A673 (cell line): ENCODE data around the gene UTP25. TPM values are rescaled to one million over a fixed set of nuclear protein-coding genes. Genes with fewer than 3 reads are reported as not detected.

Source experiments
- BruUV-seq: library from RNA; stranded (reverse); fragments of 400-500 nt; replicated peaks from 2 replicates; lab custom pipeline; 2021; lab: Mats Ljungman, UMichigan
- CTCF ChIA-PET: fragments of 300-600 bp; sonication (Branson Sonifier 250); formaldehyde crosslinking; loops from one replicate; lab custom pipeline; 2022; ENCODE audit warnings: antibody characterized with exemption; lab: Charles Lee
- POLR2A ChIA-PET: fragments of 300-600 bp; sonication (Branson Sonifier 250); formaldehyde crosslinking; loops from one replicate; lab custom pipeline; 2022; ENCODE audit warnings: antibody characterized with exemption; ENCODE audit not compliant: low non-redundant PET; lab: Charles Lee
- DNase-seq: peaks from one replicate; pipeline ENCODE4 v3.0.0-alpha.2; 2015; ENCODE audit warnings: low spot score
- H3K27ac ChIP-seq: fragments of 200-600 bp; sonication (generic); 2 replicates; pipeline ENCODE4 v1.5.1; 2016; ENCODE audit warnings: mixed run types, low read depth, mild to moderate bottlenecking, mixed read lengths, antibody characterized with exemption, low read length; ENCODE audit not compliant: poor library complexity, severe bottlenecking
- H3K27me3 ChIP-seq: fragments of 200-600 bp; sonication (generic); replicated peaks from 2 replicates; pipeline ENCODE4 v1.6.1; 2017; ENCODE audit warnings: mixed run types, low read depth, mild to moderate bottlenecking, mixed read lengths, antibody characterized with exemption, low read length; ENCODE audit not compliant: insufficient read depth, poor library complexity
- H3K36me3 ChIP-seq: fragments of 200-600 bp; sonication (generic); 2 replicates; pipeline ENCODE4 v1.6.1; 2016; ENCODE audit warnings: mixed run types, mild to moderate bottlenecking, mixed read lengths, antibody characterized with exemption, low read length; ENCODE audit not compliant: insufficient read depth, poor library complexity, severe bottlenecking
- H3K4me1 ChIP-seq: fragments of 200-600 bp; sonication (generic); 2 replicates; pipeline ENCODE4 v1.6.1; 2017; ENCODE audit warnings: mixed run types, mild to moderate bottlenecking, mixed read lengths, antibody characterized with exemption, low read length; ENCODE audit not compliant: insufficient read depth, poor library complexity, severe bottlenecking
- H3K4me3 ChIP-seq: fragments of 200-600 bp; sonication (generic); 2 replicates; pipeline ENCODE4 v1.5.1; 2016; ENCODE audit warnings: low read depth, mixed run types, mild to moderate bottlenecking, mixed read lengths, low read length; ENCODE audit not compliant: poor library complexity, severe bottlenecking
- H3K9me3 ChIP-seq: fragments of 200-600 bp; sonication (generic); 2 replicates; pipeline ENCODE4 v1.6.1; 2016; ENCODE audit warnings: mixed run types, low read depth, mild to moderate bottlenecking, mixed read lengths, antibody characterized with exemption, low read length; ENCODE audit not compliant: poor library complexity, severe bottlenecking
- EZH2 ChIP-seq: fragments of 200-600 bp; sonication (generic); IDR thresholded peaks from 2 replicates; pipeline ENCODE4 v1.6.1; 2017; ENCODE audit warnings: borderline replicate concordance, low read depth, mild to moderate bottlenecking, mixed read lengths, antibody characterized with exemption, low read length; ENCODE audit not compliant: poor library complexity, severe bottlenecking
- intact Hi-C: fragments of 100-400 bp; cut with micrococcal nuclease; formaldehyde crosslinking; loops from one replicate; pipeline ENCODE4 v1.10.0; 2022; ENCODE audit not compliant: unreplicated experiment
- total RNA-seq: library from RNA; stranded (reverse); gene quantifications from 2 replicates; pipeline ENCODE4 v1.2.3, GENCODE V29; 2021
- TF ChIP-seq, protein P1 (sequence below): fragments of 300-800, 200-600 bp; sonication (generic); conservative IDR thresholded peaks from 2 replicates; pipeline ENCODE4 v1.5.1; 2017; ENCODE audit warnings: low read depth, mild to moderate bottlenecking, antibody characterized with exemption, low read length, moderate library complexity, mixed read lengths

The UTP25 gene
- total RNA-seq, 1 experiment from 2014 or later, result 11.5 TPM

DNA sequence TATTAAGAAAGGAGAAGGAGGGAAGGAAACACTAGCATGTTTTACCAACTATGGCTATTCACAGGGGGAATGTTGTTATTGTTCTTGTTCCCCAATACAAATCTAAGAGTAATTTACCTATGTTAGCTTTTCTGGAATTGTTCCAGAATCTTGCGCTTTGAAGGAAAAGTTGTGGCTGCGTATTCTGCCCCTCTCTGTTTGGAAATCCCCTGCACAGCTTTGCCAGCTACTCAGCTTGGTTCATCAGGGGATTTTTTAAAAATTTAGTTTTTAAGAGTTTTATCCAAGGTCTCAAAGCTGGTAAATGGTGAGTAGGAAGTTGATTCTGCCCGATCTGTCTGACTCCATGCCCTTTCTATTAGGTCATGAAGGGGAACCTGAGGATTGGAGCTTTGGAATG is 12.3 kb upstream of the UTP25 start:
- intact Hi-C loops, result no loop called here
- CTCF ChIA-PET, result no interaction called here
- BruUV-seq, result no TSS peak

DNA sequence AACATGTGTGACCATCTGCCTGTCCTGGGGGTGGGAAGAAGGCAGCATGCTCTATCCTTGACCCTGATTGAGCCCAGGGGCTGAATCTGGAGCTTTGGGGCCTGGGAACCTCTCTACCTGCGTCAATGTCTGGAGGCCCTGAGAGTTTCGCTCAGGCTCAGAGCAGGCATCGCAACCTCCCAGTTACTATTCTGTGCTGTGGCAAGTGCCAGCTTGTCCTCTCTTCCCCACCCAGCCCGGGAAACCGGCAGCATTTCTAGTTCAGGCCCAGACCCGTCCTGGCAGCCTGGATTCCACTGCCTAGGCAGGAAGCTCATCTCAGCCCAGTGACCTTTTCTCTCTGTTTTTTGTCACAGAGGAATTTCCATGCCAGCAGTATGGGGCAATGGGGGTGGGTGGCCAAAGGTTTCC is 11.8 kb upstream of the UTP25 start:
- no peak for DNase-seq
- Histone ChIP-seq H3K4me1 (no peaks in the 10 kb centered on the region), H3K27ac (no peak overlapping the region), H3K27me3 (no peaks in the 10 kb centered on the region), H3K4me3 (no peak overlapping the region), H3K9me3 (no peaks in the 10 kb centered on the region), H3K36me3 (no peaks in the 10 kb centered on the region)
- POLR2A ChIA-PET, result no interaction called here
- no peak for TF ChIP-seq EZH2
- TF ChIP-seq, protein P1, sequence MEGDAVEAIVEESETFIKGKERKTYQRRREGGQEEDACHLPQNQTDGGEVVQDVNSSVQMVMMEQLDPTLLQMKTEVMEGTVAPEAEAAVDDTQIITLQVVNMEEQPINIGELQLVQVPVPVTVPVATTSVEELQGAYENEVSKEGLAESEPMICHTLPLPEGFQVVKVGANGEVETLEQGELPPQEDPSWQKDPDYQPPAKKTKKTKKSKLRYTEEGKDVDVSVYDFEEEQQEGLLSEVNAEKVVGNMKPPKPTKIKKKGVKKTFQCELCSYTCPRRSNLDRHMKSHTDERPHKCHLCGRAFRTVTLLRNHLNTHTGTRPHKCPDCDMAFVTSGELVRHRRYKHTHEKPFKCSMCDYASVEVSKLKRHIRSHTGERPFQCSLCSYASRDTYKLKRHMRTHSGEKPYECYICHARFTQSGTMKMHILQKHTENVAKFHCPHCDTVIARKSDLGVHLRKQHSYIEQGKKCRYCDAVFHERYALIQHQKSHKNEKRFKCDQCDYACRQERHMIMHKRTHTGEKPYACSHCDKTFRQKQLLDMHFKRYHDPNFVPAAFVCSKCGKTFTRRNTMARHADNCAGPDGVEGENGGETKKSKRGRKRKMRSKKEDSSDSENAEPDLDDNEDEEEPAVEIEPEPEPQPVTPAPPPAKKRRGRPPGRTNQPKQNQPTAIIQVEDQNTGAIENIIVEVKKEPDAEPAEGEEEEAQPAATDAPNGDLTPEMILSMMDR, result no peak
- CTCF ChIA-PET, result no interaction called here
- intact Hi-C loops, result no loop called here
- BruUV-seq, result no TSS peak

More for the DNA sequence above, 12.3 kb upstream of the UTP25 start:
- no peak for DNase-seq
- TF ChIP-seq, protein P1, result no peak
- TF ChIP-seq EZH2, result no peak
- H3K4me3 ChIP-seq, result no peak overlapping the region
- no peak overlapping the region for H3K27ac ChIP-seq
- H3K4me1 ChIP-seq, result no peaks in the 10 kb centered on the region
- POLR2A ChIA-PET, result no interaction called here
- H3K9me3 ChIP-seq, result no peaks in the 10 kb centered on the region
- H3K36me3 ChIP-seq, result no peaks in the 10 kb centered on the region
- H3K27me3 ChIP-seq, result no peaks in the 10 kb centered on the region

DNA sequence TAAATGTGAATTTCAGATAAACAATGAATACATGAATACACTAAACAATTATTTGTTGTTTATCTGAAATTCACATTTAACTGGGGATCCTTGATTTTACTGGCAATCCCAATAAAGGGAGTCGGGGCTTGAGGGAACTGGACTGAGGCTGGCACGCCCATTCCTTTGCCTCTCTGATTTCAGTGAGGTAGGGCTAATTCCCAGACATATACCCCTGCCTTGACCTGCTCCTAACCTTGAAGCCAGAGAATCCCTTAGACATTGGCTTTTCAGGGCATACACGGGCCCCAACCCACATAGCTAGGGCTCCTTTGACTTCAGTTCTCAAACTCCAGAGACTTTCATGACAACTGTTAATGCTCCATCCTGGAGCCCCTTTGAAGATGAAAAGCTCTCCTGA is 10.8 kb upstream of the UTP25 start:
- no peaks in the 10 kb centered on the region for H3K9me3 ChIP-seq

More for the DNA sequence above, 10.8 kb upstream of the UTP25 start:
- H3K4me3 ChIP-seq, result no peak overlapping the region
- no peak for DNase-seq
- CTCF ChIA-PET, result no interaction called here
- no peaks in the 10 kb centered on the region for H3K27me3 ChIP-seq
- TF ChIP-seq, protein P1, result no peak
- TF ChIP-seq EZH2, result no peak
- no peaks in the 10 kb centered on the region for H3K4me1 ChIP-seq
- H3K27ac ChIP-seq, result no peak overlapping the region
- H3K36me3 ChIP-seq, result no peaks in the 10 kb centered on the region
- POLR2A ChIA-PET, result no interaction called here
- no TSS peak for BruUV-seq
- intact Hi-C loops, result no loop called here
